ENCODE data around the gene TMEM186.
"Not testable (repeated sequence)": the region's sequence is repeated elsewhere in the genome, so short reads cannot be mapped to it uniquely, and the experiment has no call there.

Gene TMEM186

GRCh38 chr16:8768283-8768682, 29.2 kb downstream of the TMEM186 start:
- no peak for DNase-seq

GRCh38 chr16:8767176-8767575, 30.3 kb downstream of the TMEM186 start:
- DNase-seq, result no peak

- DNase-seq, result no peak
These were observed 32.8 kb downstream of the TMEM186 start for GRCh38 chr16:8764525-8765250.

GRCh38 chr16:8763899-8764298, 33.5 kb downstream of the TMEM186 start:
- no peak for DNase-seq

GRCh38 chr16:8763083-8763482, 34.4 kb downstream of the TMEM186 start:
- no peak for DNase-seq

- no peak for DNase-seq
These were observed 35.2 kb downstream of the TMEM186 start for GRCh38 chr16:8762254-8762653.

- DNase-seq, result no peak
These were observed 36.4 kb downstream of the TMEM186 start for GRCh38 chr16:8761078-8761477.

GRCh38 chr16:8760021-8760420, 37.4 kb downstream of the TMEM186 start:
- no peak for DNase-seq

- DNase-seq, result no peak
These were observed 39.4 kb downstream of the TMEM186 start for GRCh38 chr16:8758022-8758421.

- DNase-seq, result no peak
These were observed 40.7 kb downstream of the TMEM186 start for GRCh38 chr16:8756755-8757154.

GRCh38 chr16:8753416-8754054, 43.9 kb downstream of the TMEM186 start:
- no peak for DNase-seq

GRCh38 chr16:8752706-8753105, 44.7 kb downstream of the TMEM186 start:
- DNase-seq, result no peak

- no peak for DNase-seq
These were observed 45.7 kb downstream of the TMEM186 start for GRCh38 chr16:8751481-8752311.

GRCh38 chr16:8748944-8749343, 48.5 kb downstream of the TMEM186 start:
- not testable (repeated sequence) for DNase-seq
